ENCODE measurements around the gene SORT1. TPM values are rescaled to one million over a fixed set of nuclear protein-coding genes. Genes with fewer than 3 reads are reported as not detected.

Gene SORT1
- total and polyA plus RNA-seq, 2 of the 8 experiments (the other 6 are each of a cell fraction or from before 2014, with no cell fraction given) = 18.7 to 69.6 TPM

- no peak for TF ChIP-seq SRF (IDR thresholded peaks at IDR 0.05; ENCODE audit: low read depth, low read length)
- no peak for TF ChIP-seq POU5F1 (IDR thresholded peaks at IDR 0.05; ENCODE audit: low read depth, low read length)
- TF ChIP-seq KDM4A (IDR thresholded peaks at IDR 0.05; ENCODE audit: low read depth, low read length, severe bottlenecking) = no peak
- TF ChIP-seq TCF12 (IDR thresholded peaks at IDR 0.05; ENCODE audit: low read depth, low read length) = no peak
- TF ChIP-seq HDAC2 (IDR thresholded peaks at IDR 0.05; ENCODE audit: borderline replicate concordance in 1 of 2, low read depth in 2 of 2, low read length in 2 of 2) = no peak
- no peak for TF ChIP-seq PHF8 (conservative IDR thresholded peaks at IDR 0.05; ENCODE audit: low read depth, low read length)
- no peak for TF ChIP-seq RNF2 (IDR thresholded peaks at IDR 0.05; ENCODE audit: borderline replicate concordance, low read depth, low read length, missing control alignments, poor library complexity, severe bottlenecking)
- no peak for TF ChIP-seq EGR1 (IDR thresholded peaks at IDR 0.05; ENCODE audit: borderline replicate concordance, low read depth, low read length)
- no peak for TF ChIP-seq RXRA (IDR thresholded peaks at IDR 0.05; ENCODE audit: insufficient read depth, low read depth, low read length)
These were observed 125.5 kb downstream of the SORT1 start (continued) for GRCh38 chr1:109272021-109272799.
